ENCODE measurements around the gene BCAS3. TPM values are rescaled to one million over a fixed set of nuclear protein-coding genes. Genes with fewer than 3 reads are reported as not detected.
A peak's percentile ranks its signal among the peaks of the same experiment; 100 is the strongest.

BCAS3 gene
- total RNA-seq, 2 donors from 2014 or later: 28.0 to 37.7 TPM

- Histone ChIP-seq H3K4me3 (ENCODE audit: low read length) (no peak overlapping the region), H3K36me3 (ENCODE audit: control insufficient read depth, insufficient read depth, low read length) (no peaks in the 10 kb centered on the region), H3K4me1 (ENCODE audit: control insufficient read depth, insufficient read depth, low read length) (peaks cover 7% of the 10 kb centered on the region), H3K27ac (ENCODE audit: low read depth, low read length) (no peak overlapping the region), H3K9me3 (ENCODE audit: control insufficient read depth, low read length) (no peaks in the 10 kb centered on the region), H3K9ac (ENCODE audit: extremely low read depth, low read length, poor library complexity, severe bottlenecking) (no peak overlapping the region), H3K27me3 (ENCODE audit: control insufficient read depth, insufficient read depth, low read length, poor library complexity, severe bottlenecking) (peaks cover 16% of the 10 kb centered on the region)
- H3K27me3 Mint-ChIP-seq (ENCODE audit: insufficient read depth): peaks cover 42% of the 10 kb centered on the region
- peak overlapping the region; percentile 66 for H3K27ac Mint-ChIP-seq
- peaks cover 41% of the 10 kb centered on the region for H3K4me1 Mint-ChIP-seq
- H3K4me3 Mint-ChIP-seq: peak overlapping the region; percentile 3
- H3K9me3 Mint-ChIP-seq: no peaks in the 10 kb centered on the region
- no peak for TF ChIP-seq CTCF (conservative IDR thresholded peaks at IDR 0.05)
- H3K36me3 Mint-ChIP-seq (ENCODE audit: low read depth): no peaks in the 10 kb centered on the region
- WGBS, 2 experiments (ENCODE audit: insufficient coverage in 1 of 2, insufficient read length in 1 of 2): 87 to 94% methylated on average over 4 to 8 of the region's 8 CpGs
- DNase-seq: peak; percentile 44
Measured at GRCh38 chr17:61366076-61366714, 688.5 kb downstream of the BCAS3 start.

GRCh38 chr17:61366715-61367413 lies 689.2 kb downstream of the BCAS3 start:
- no peak for TF ChIP-seq CTCF (conservative IDR thresholded peaks at IDR 0.05)
- Histone ChIP-seq H3K9me3 (ENCODE audit: control insufficient read depth, low read length) (no peaks in the 10 kb centered on the region), H3K4me1 (ENCODE audit: control insufficient read depth, insufficient read depth, low read length) (peaks cover 7% of the 10 kb centered on the region), H3K9ac (ENCODE audit: extremely low read depth, low read length, poor library complexity, severe bottlenecking) (no peak overlapping the region), H3K27ac (ENCODE audit: low read depth, low read length) (no peak overlapping the region), H3K27me3 (ENCODE audit: control insufficient read depth, insufficient read depth, low read length, poor library complexity, severe bottlenecking) (peaks cover 16% of the 10 kb centered on the region), H3K4me3 (ENCODE audit: low read length) (no peak overlapping the region), H3K36me3 (ENCODE audit: control insufficient read depth, insufficient read depth, low read length) (no peaks in the 10 kb centered on the region)
- Mint-ChIP-seq H3K27me3 (ENCODE audit: insufficient read depth) (peaks cover 41% of the 10 kb centered on the region), H3K36me3 (ENCODE audit: low read depth) (no peaks in the 10 kb centered on the region), H3K9me3 (no peaks in the 10 kb centered on the region), H3K4me1 (peaks cover 41% of the 10 kb centered on the region), H3K27ac (peak overlapping the region; percentile 66), H3K4me3 (no peak overlapping the region)
- WGBS, 2 experiments (ENCODE audit: insufficient coverage in 1 of 2, insufficient read length in 1 of 2): 59 to 71% methylated on average over 17 to 19 of the region's 19 CpGs
- DNase-seq: peak; percentile 90

GRCh38 chr17:61368049-61368831 lies 690.6 kb downstream of the BCAS3 start:
- DNase-seq: no peak
- Histone ChIP-seq H3K27me3 (ENCODE audit: control insufficient read depth, insufficient read depth, low read length, poor library complexity, severe bottlenecking) (peaks cover 9% of the 10 kb centered on the region), H3K27ac (ENCODE audit: low read depth, low read length) (no peak overlapping the region), H3K4me1 (ENCODE audit: control insufficient read depth, insufficient read depth, low read length) (peaks cover 7% of the 10 kb centered on the region), H3K4me3 (ENCODE audit: low read length) (no peak overlapping the region), H3K36me3 (ENCODE audit: control insufficient read depth, insufficient read depth, low read length) (no peaks in the 10 kb centered on the region), H3K9ac (ENCODE audit: extremely low read depth, low read length, poor library complexity, severe bottlenecking) (no peak overlapping the region), H3K9me3 (ENCODE audit: control insufficient read depth, low read length) (no peaks in the 10 kb centered on the region)
- Mint-ChIP-seq H3K27me3 (ENCODE audit: insufficient read depth) (peaks cover 38% of the 10 kb centered on the region), H3K9me3 (no peaks in the 10 kb centered on the region), H3K4me3 (no peak overlapping the region), H3K4me1 (peaks cover 33% of the 10 kb centered on the region), H3K36me3 (ENCODE audit: low read depth) (no peaks in the 10 kb centered on the region), H3K27ac (no peak overlapping the region)
- no peak for TF ChIP-seq CTCF (conservative IDR thresholded peaks at IDR 0.05)
- 93 to 97% methylated on average over 20 to 27 of the region's 27 CpGs for WGBS, 2 experiments (ENCODE audit: insufficient coverage in 1 of 2, insufficient read length in 1 of 2)
